Hematopoietic multipotent progenitor cell treated with erythropoietin and hydrocortisone succinate and interleukin-3 and kit ligand, for 6 days (in vitro differentiated cells): ENCODE measurements around the gene EPHA8.

Experiments
- DNase-seq: peaks from one replicate; pipeline ENCODE4 v3.0.0-alpha.2; 2015

EPHA8 gene

GRCh38 chr1:22562584-22563583, at the start of gene EPHA8:
EPHA8 (plus strand) TSS chr1:22563489; CDS start chr1:22563636, 147 bp downstream.
- no peak for DNase-seq

GRCh38 chr1:22516906-22517571, 46.2 kb upstream of the EPHA8 start:
- no peak for DNase-seq

GRCh38 chr1:22517956-22518355, 45.3 kb upstream of the EPHA8 start:
- DNase-seq, result no peak

- DNase-seq, result no peak
Measured at GRCh38 chr1:22518379-22518778, 44.9 kb upstream of the EPHA8 start.

- DNase-seq, result no peak
Measured at GRCh38 chr1:22520871-22521270, 42.4 kb upstream of the EPHA8 start.

- DNase-seq, result no peak
Measured at GRCh38 chr1:22521692-22522091, 41.6 kb upstream of the EPHA8 start.

GRCh38 chr1:22522221-22522743, 41.0 kb upstream of the EPHA8 start:
- no peak for DNase-seq

GRCh38 chr1:22524481-22524880, 38.8 kb upstream of the EPHA8 start:
- DNase-seq, result no peak

- no peak for DNase-seq
Measured at GRCh38 chr1:22525211-22525610, 38.1 kb upstream of the EPHA8 start.

GRCh38 chr1:22525646-22526045, 37.6 kb upstream of the EPHA8 start:
- no peak for DNase-seq

- DNase-seq, result no peak
Measured at GRCh38 chr1:22526098-22526497, 37.2 kb upstream of the EPHA8 start.

GRCh38 chr1:22526677-22527076, 36.6 kb upstream of the EPHA8 start:
- no peak for DNase-seq

GRCh38 chr1:22527122-22527521, 36.2 kb upstream of the EPHA8 start:
- no peak for DNase-seq

GRCh38 chr1:22527555-22528296, 35.6 kb upstream of the EPHA8 start:
- DNase-seq, result no peak

- no peak for DNase-seq
Measured at GRCh38 chr1:22528451-22528850, 34.8 kb upstream of the EPHA8 start.

- DNase-seq, result no peak
Measured at GRCh38 chr1:22529901-22530621, 33.2 kb upstream of the EPHA8 start.

GRCh38 chr1:22530715-22531114, 32.6 kb upstream of the EPHA8 start:
- DNase-seq, result no peak

- no peak for DNase-seq
Measured at GRCh38 chr1:22531251-22531650, 32.0 kb upstream of the EPHA8 start.

- no peak for DNase-seq
Measured at GRCh38 chr1:22533244-22533895, 29.9 kb upstream of the EPHA8 start.

GRCh38 chr1:22534951-22535350, 28.3 kb upstream of the EPHA8 start:
- no peak for DNase-seq

GRCh38 chr1:22535399-22535798, 27.9 kb upstream of the EPHA8 start:
- no peak for DNase-seq

GRCh38 chr1:22536506-22536905, 26.8 kb upstream of the EPHA8 start:
- no peak for DNase-seq
